Measurements from ENCODE around the gene BAZ1B. TPM values are rescaled to one million over a fixed set of nuclear protein-coding genes. Genes with fewer than 3 reads are reported as not detected.

Gene BAZ1B
- total and polyA plus RNA-seq, 9 donors = 33.4 to 89.7 (median 58.7) TPM

GRCh38 chr7:73517241-73517995 is 4.7 kb downstream of the BAZ1B start:
- 83 to 88% (median 87%) methylated on average over 6 of the region's 6 CpGs for WGBS, 3 donors
- H3K36me3 ChIP-seq = no peaks in the 10 kb centered on the region
- TF ChIP-seq POLR2A (IDR thresholded peaks at IDR 0.05) (no peak), EP300 (IDR thresholded peaks at IDR 0.05) (no peak)
- TF ChIP-seq, protein P1, sequence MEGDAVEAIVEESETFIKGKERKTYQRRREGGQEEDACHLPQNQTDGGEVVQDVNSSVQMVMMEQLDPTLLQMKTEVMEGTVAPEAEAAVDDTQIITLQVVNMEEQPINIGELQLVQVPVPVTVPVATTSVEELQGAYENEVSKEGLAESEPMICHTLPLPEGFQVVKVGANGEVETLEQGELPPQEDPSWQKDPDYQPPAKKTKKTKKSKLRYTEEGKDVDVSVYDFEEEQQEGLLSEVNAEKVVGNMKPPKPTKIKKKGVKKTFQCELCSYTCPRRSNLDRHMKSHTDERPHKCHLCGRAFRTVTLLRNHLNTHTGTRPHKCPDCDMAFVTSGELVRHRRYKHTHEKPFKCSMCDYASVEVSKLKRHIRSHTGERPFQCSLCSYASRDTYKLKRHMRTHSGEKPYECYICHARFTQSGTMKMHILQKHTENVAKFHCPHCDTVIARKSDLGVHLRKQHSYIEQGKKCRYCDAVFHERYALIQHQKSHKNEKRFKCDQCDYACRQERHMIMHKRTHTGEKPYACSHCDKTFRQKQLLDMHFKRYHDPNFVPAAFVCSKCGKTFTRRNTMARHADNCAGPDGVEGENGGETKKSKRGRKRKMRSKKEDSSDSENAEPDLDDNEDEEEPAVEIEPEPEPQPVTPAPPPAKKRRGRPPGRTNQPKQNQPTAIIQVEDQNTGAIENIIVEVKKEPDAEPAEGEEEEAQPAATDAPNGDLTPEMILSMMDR (IDR thresholded peaks at IDR 0.05) = no peak
- no peak overlapping the region for H3K27ac ChIP-seq
- H3K27me3 ChIP-seq = no peaks in the 10 kb centered on the region
- no peaks in the 10 kb centered on the region for H3K9me3 ChIP-seq
- H3K4me3 ChIP-seq = no peak overlapping the region
- no peak for DNase-seq
- intact Hi-C loops (cut with DNase I) = no loop called here
- peaks cover 13% of the 10 kb centered on the region for H3K4me1 ChIP-seq (ENCODE audit: insufficient read depth)

DNA sequence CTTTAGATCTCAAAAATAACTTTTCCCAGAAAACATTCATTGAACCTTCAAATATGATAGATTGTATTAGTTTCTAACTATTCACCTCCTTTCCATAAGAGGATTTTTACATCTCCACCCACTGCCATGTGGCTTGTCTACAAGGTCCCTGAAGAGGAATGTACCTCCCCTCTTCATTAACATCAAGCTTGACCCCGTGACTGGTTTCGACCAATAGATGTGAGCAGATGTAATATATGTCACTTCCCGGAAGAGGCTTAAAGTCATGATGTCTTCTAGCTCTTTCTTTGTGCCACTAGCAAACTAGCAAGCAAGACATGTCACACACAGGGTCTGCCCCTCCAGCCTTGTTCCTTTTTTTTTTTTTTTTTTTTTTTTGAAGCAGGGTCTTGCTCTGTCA is 6.9 kb downstream of the BAZ1B start:
- WGBS, 3 donors = 88 to 93% (median 89%) methylated on average over 3 of the region's 3 CpGs
- Histone ChIP-seq H3K36me3 (no peaks in the 10 kb centered on the region), H3K27me3 (no peaks in the 10 kb centered on the region), H3K27ac (no peak overlapping the region), H3K9me3 (no peaks in the 10 kb centered on the region), H3K4me1 (ENCODE audit: insufficient read depth) (peaks cover 14% of the 10 kb centered on the region), H3K4me3 (no peak overlapping the region)
- no peak for DNase-seq
- TF ChIP-seq, protein P1 (IDR thresholded peaks at IDR 0.05) = no peak
- TF ChIP-seq POLR2A (IDR thresholded peaks at IDR 0.05) (no peak), EP300 (IDR thresholded peaks at IDR 0.05) (no peak)
- intact Hi-C loops (cut with DNase I) = no loop called here

- H3K4me3 ChIP-seq = no peak overlapping the region
- H3K27me3 ChIP-seq = no peaks in the 10 kb centered on the region
- H3K36me3 ChIP-seq = no peaks in the 10 kb centered on the region
- no peak overlapping the region for H3K27ac ChIP-seq
- peaks cover 8% of the 10 kb centered on the region for H3K4me1 ChIP-seq (ENCODE audit: insufficient read depth)
- 37 to 56% (median 42%) methylated on average over 8 of the region's 8 CpGs for WGBS, 3 donors
- no peak for TF ChIP-seq EP300 (IDR thresholded peaks at IDR 0.05)
- intact Hi-C loops (cut with DNase I) = no loop called here
- H3K9me3 ChIP-seq = no peaks in the 10 kb centered on the region
- DNase-seq = no peak
Measured at GRCh38 chr7:73512018-73512780, 9.9 kb downstream of the BAZ1B start.

- WGBS, 3 donors = 87 to 89% (median 88%) methylated on average over 5 of the region's 5 CpGs
- TF ChIP-seq POLR2A (IDR thresholded peaks at IDR 0.05) (no peak), EP300 (IDR thresholded peaks at IDR 0.05) (no peak)
- TF ChIP-seq, protein P1 (IDR thresholded peaks at IDR 0.05) = no peak
- no peaks in the 10 kb centered on the region for H3K9me3 ChIP-seq
- peaks cover 4% of the 10 kb centered on the region for H3K4me1 ChIP-seq (ENCODE audit: insufficient read depth)
- H3K36me3 ChIP-seq = no peaks in the 10 kb centered on the region
- H3K27ac ChIP-seq = no peak overlapping the region
- no peaks in the 10 kb centered on the region for H3K27me3 ChIP-seq
- no peak for DNase-seq
- H3K4me3 ChIP-seq = no peak overlapping the region
- intact Hi-C loops (cut with DNase I) = no loop called here
Measured at GRCh38 chr7:73509463-73509862, 12.6 kb downstream of the BAZ1B start.

- intact Hi-C loops (cut with DNase I) = no loop called here
Measured at GRCh38 chr7:73507556-73507955, 14.5 kb downstream of the BAZ1B start.

More at GRCh38 chr7:73507556-73507955, 14.5 kb downstream of the BAZ1B start:
- Histone ChIP-seq H3K9me3 (no peaks in the 10 kb centered on the region), H3K4me1 (ENCODE audit: insufficient read depth) (peaks cover 1% of the 10 kb centered on the region), H3K27me3 (no peaks in the 10 kb centered on the region), H3K4me3 (no peak overlapping the region), H3K27ac (no peak overlapping the region), H3K36me3 (no peaks in the 10 kb centered on the region)
- no peak for DNase-seq
- TF ChIP-seq POLR2A (IDR thresholded peaks at IDR 0.05) = no peak
- TF ChIP-seq, protein P1 (IDR thresholded peaks at IDR 0.05) = no peak
- TF ChIP-seq EP300 (IDR thresholded peaks at IDR 0.05) = no peak
- 89 to 96% (median 96%) methylated on average over 2 of the region's 2 CpGs for WGBS, 3 donors

All from ovary (tissue), 9 donors.